ENCODE measurements around the gene MACROD2.

MACROD2 gene

DNA sequence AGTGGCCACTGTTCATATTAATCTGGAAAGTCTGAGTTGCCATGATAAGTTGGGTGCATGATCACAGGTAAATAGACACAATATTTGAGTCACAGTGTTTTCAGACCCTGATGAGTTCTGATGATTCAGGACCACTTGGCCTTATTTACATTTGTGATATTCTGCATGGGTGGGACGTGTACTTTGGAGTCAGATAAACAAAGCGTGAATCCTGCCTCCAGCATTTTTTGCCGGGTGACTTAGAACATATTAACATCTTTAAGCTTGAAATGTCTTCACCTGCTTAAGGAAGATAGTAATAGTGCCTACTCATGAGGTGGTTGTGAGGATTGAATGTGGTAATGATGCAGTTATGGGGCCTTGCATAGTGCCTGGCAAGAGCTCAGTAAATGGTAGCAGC is 1582.8 kb downstream of the MACROD2 start:
- TF ChIP-seq, protein P1, sequence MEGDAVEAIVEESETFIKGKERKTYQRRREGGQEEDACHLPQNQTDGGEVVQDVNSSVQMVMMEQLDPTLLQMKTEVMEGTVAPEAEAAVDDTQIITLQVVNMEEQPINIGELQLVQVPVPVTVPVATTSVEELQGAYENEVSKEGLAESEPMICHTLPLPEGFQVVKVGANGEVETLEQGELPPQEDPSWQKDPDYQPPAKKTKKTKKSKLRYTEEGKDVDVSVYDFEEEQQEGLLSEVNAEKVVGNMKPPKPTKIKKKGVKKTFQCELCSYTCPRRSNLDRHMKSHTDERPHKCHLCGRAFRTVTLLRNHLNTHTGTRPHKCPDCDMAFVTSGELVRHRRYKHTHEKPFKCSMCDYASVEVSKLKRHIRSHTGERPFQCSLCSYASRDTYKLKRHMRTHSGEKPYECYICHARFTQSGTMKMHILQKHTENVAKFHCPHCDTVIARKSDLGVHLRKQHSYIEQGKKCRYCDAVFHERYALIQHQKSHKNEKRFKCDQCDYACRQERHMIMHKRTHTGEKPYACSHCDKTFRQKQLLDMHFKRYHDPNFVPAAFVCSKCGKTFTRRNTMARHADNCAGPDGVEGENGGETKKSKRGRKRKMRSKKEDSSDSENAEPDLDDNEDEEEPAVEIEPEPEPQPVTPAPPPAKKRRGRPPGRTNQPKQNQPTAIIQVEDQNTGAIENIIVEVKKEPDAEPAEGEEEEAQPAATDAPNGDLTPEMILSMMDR (IDR thresholded peaks at IDR 0.05; ENCODE audit: low read depth, low read length, missing control alignments): no peak
- DNase-seq (ENCODE audit: low read depth): no peak
- in situ Hi-C loops (cut with HindIII; ENCODE audit: low sequenced_read_pairs): no loop called here
- no peak overlapping the region for H3K4me3 ChIP-seq (ENCODE audit: low read depth, low read length)

DNA sequence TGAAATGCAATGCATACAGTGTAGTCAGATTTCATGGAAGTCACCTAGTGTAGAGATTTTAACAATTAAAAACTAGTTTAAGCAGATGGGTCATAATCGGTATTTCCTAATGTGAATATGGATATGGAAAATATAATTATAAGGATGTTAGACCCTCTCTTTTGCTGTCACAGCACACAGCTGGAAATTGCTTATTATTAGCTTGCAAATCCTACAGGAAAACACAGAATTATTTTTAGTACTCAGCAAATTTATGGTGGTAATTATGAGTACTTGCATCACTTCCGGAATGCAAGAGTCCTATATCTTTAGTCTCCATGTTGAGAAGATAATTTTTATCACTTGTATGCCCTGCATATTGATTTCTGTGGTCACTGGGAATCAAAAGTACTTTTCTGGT is 1584.4 kb downstream of the MACROD2 start:
- TF ChIP-seq, protein P1 (IDR thresholded peaks at IDR 0.05; ENCODE audit: low read depth, low read length, missing control alignments): no peak
- H3K4me3 ChIP-seq (ENCODE audit: low read depth, low read length): no peak overlapping the region
- DNase-seq (ENCODE audit: low read depth): no peak
- in situ Hi-C loops (cut with HindIII; ENCODE audit: low sequenced_read_pairs): no loop called here

DNA sequence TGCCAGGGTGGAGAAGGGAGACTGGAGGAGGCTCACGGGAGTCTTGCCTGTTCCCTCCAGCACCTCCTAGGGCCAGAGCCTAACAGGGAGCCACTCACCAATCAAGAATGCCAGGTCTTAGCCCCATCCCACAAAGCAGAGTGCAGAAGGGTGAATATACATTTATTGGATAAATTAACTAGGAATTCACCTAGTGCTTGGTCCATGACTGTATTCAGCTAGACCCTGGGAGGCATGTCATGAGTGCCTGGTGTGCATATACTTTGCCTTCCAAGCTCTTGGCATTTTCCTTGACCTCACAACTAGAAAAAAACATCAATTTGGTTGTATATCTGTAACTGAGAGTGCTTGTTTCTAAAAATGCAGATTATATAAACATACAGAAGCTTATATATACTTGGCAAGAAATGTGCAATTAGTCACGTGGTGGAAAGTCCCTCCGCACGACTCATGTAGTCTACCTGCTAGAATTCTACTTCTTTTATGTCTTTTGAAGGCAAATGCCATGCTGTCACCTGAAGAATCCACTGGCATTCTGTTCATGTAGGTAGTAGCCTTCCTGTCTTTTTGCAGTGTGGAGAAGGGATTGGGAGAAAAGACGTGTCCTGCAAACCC is 1586.9 kb downstream of the MACROD2 start:
- DNase-seq (ENCODE audit: low read depth): no peak
- TF ChIP-seq, protein P1 (IDR thresholded peaks at IDR 0.05; ENCODE audit: low read depth, low read length, missing control alignments): no peak
- no peak overlapping the region for H3K4me3 ChIP-seq (ENCODE audit: low read depth, low read length)
- in situ Hi-C loops (cut with HindIII; ENCODE audit: low sequenced_read_pairs): no loop called here

GRCh38 chr20:15584507-15584906 is 1589.2 kb downstream of the MACROD2 start:
- no peak overlapping the region for H3K4me3 ChIP-seq (ENCODE audit: low read depth, low read length)
- in situ Hi-C loops (cut with HindIII; ENCODE audit: low sequenced_read_pairs): no loop called here
- DNase-seq (ENCODE audit: low read depth): no peak
- TF ChIP-seq, protein P1 (IDR thresholded peaks at IDR 0.05; ENCODE audit: low read depth, low read length, missing control alignments): no peak

GRCh38 chr20:15593081-15593480 is 1597.8 kb downstream of the MACROD2 start:
- TF ChIP-seq, protein P1 (IDR thresholded peaks at IDR 0.05; ENCODE audit: low read depth, low read length, missing control alignments): no peak
- DNase-seq (ENCODE audit: low read depth): no peak
- in situ Hi-C loops (cut with HindIII; ENCODE audit: low sequenced_read_pairs): no loop called here
- no peak overlapping the region for H3K4me3 ChIP-seq (ENCODE audit: low read depth, low read length)

DNA sequence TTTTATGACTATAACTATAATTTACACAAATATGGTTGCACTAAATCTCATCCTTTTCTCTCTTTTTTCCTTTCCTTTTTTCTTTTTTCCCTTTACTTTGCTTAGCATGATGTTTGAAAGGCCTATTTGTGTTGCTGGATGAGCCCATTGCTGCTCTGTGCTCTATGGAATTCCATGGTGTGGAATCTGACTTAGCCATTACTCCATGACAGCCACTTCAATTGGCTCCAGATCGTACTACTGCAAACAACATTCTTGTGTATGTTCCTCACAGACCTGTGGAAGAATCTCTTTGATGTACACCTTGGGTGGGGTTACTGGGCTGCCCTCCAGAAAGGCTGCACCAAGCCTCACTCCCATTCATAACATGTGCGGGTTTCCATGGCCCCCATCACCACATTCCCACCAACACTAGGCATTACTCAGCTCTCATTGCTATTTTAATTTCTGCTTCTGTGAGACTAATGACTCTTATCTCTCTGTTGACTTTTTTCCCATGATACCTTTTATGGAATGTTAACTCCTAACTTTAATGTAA is 1598.9 kb downstream of the MACROD2 start:
- TF ChIP-seq, protein P1 (IDR thresholded peaks at IDR 0.05; ENCODE audit: low read depth, low read length, missing control alignments): no peak
- in situ Hi-C loops (cut with HindIII; ENCODE audit: low sequenced_read_pairs): no loop called here

More for the DNA sequence above, 1598.9 kb downstream of the MACROD2 start:
- DNase-seq (ENCODE audit: low read depth): no peak
- no peak overlapping the region for H3K4me3 ChIP-seq (ENCODE audit: low read depth, low read length)

Data from astrocyte of the cerebellum (primary cell).